ENCODE data around the gene VSIR. TPM values are rescaled to one million over a fixed set of nuclear protein-coding genes. Genes with fewer than 3 reads are reported as not detected.

Gene VSIR
- total and polyA plus RNA-seq, 9 of the 15 experiments (the other 6 are each of a cell fraction or from before 2014, with no cell fraction given) = 0.14 to 20.5 (median 9.3) TPM

GRCh38 chr10:71748671-71749191 lies 24.6 kb downstream of the VSIR start (continued):
- TF ChIP-seq MBD1 (CRISPR knock-in tag; IDR thresholded peaks at IDR 0.05) = no peak
- TF ChIP-seq EP300 (IDR thresholded peaks at IDR 0.05; ENCODE audit: low read length) = peak; percentile 16; the same call in 1 of the 2 replicates
- no peak; the same call in 1 of the 2 replicates for TF ChIP-seq PHF8 (IDR thresholded peaks at IDR 0.05; ENCODE audit: borderline replicate concordance, low read length)
- TF ChIP-seq PPARD (CRISPR knock-in tag; IDR thresholded peaks at IDR 0.05) = no peak
- TF ChIP-seq ZNF766 (CRISPR knock-in tag; conservative IDR thresholded peaks at IDR 0.05) = peak; percentile 68
- TF ChIP-seq KLF10 (CRISPR knock-in tag; IDR thresholded peaks at IDR 0.05) = no peak
- no peak for TF ChIP-seq POLR2AphosphoS5 (IDR thresholded peaks at IDR 0.05; ENCODE audit: control insufficient read depth, insufficient read depth, low read depth, low read length)
- TF ChIP-seq ZNF589 (CRISPR knock-in tag; IDR thresholded peaks at IDR 0.05; ENCODE audit: low read depth) = peak; percentile 86
- no peak for TF ChIP-seq BRF2 (IDR thresholded peaks at IDR 0.05; ENCODE audit: borderline replicate concordance, insufficient read depth, insufficient read length)
- no peak for TF ChIP-seq JUND (IDR thresholded peaks at IDR 0.05; ENCODE audit: borderline replicate concordance, low read depth, low read length)
- TF ChIP-seq JUND (tag; IDR thresholded peaks at IDR 0.05; ENCODE audit: borderline replicate concordance, low read depth, low read length) = no peak
- TF ChIP-seq HCFC1 (IDR thresholded peaks at IDR 0.05; ENCODE audit: low read depth, low read length) = 0 out of 2 replicates have a peak, but pooled peaks have one; percentile 6
- no peak for TF ChIP-seq HNRNPK (IDR thresholded peaks at IDR 0.05; ENCODE audit: low read depth, low read length, poor library complexity, severe bottlenecking)
- TF ChIP-seq MEF2D (tag; conservative IDR thresholded peaks at IDR 0.05; ENCODE audit: low read depth) = peak; percentile 52; the same call in 1 of the 2 replicates
- no peak for TF ChIP-seq ZNF165 (CRISPR knock-in tag; IDR thresholded peaks at IDR 0.05; ENCODE audit: borderline replicate concordance)
